H9 (cell line): ENCODE data around the gene NUP160. TPM values are rescaled to one million over a fixed set of nuclear protein-coding genes. Genes with fewer than 3 reads are reported as not detected.

Source experiments
- DNase-seq: peaks from one replicate; pipeline ENCODE4 v3.0.0-alpha.2; 2017
- H2AFZ ChIP-seq: one replicate; pipeline ENCODE4 v1.6.1; 2013; ENCODE audit warnings: mild to moderate bottlenecking, low read length, control low read depth, moderate library complexity
- H2AK5ac ChIP-seq: 2 replicates; pipeline ENCODE4 v1.6.1; 2013; ENCODE audit warnings: low read length, control low read depth, mixed read lengths; ENCODE audit not compliant: insufficient read length
- H2BK120ac ChIP-seq: one replicate; pipeline ENCODE4 v1.6.1; 2013; ENCODE audit warnings: low read depth, mild to moderate bottlenecking, low read length, control low read depth, inconsistent platforms; ENCODE audit not compliant: poor library complexity, severe bottlenecking
- H2BK12ac ChIP-seq: 2 replicates; pipeline ENCODE4 v1.6.1; 2013; ENCODE audit warnings: low read length, control low read depth, mixed read lengths, low read depth; ENCODE audit not compliant: insufficient read length
- H2BK15ac ChIP-seq: 2 replicates; pipeline ENCODE4 v1.6.1; 2013; ENCODE audit warnings: low read depth, low read length, control low read depth
- H2BK20ac ChIP-seq: one replicate; pipeline ENCODE4 v1.6.1; 2013; ENCODE audit warnings: low read depth, mild to moderate bottlenecking, low read length, control low read depth, inconsistent platforms; ENCODE audit not compliant: poor library complexity, severe bottlenecking
- H2BK5ac ChIP-seq: 2 replicates; pipeline ENCODE4 v1.6.1; 2013; ENCODE audit warnings: low read length, control low read depth, mixed read lengths; ENCODE audit not compliant: insufficient read length
- H3K14ac ChIP-seq: 2 replicates; pipeline ENCODE4 v1.6.1; 2013; ENCODE audit warnings: low read length, control low read depth; ENCODE audit not compliant: insufficient read depth
- H3K18ac ChIP-seq: 2 replicates; pipeline ENCODE4 v1.6.1; 2013; ENCODE audit warnings: low read depth, mild to moderate bottlenecking, mixed read lengths, low read length, control low read depth; ENCODE audit not compliant: insufficient read length
- H3K23ac ChIP-seq: 2 replicates; pipeline ENCODE4 v1.6.1; 2013; ENCODE audit warnings: low read length, control low read depth, mixed read lengths, low read depth; ENCODE audit not compliant: insufficient read length
- H3K23me2 ChIP-seq: 2 replicates; pipeline ENCODE4 v1.6.1; 2013; ENCODE audit warnings: low read depth, mild to moderate bottlenecking, mixed read lengths, low read length, control low read depth; ENCODE audit not compliant: insufficient read length, poor library complexity, severe bottlenecking
- H3K27ac ChIP-seq: 2 replicates; pipeline ENCODE4 v1.5.1; 2013; ENCODE audit warnings: low read length, control low read depth, mixed read lengths, low read depth; ENCODE audit not compliant: insufficient read length
- H3K27me3 ChIP-seq: 2 replicates; pipeline ENCODE4 v1.6.1; 2013; ENCODE audit warnings: low read length, control low read depth, inconsistent platforms; ENCODE audit not compliant: insufficient read depth
- H3K4ac ChIP-seq: 2 replicates; pipeline ENCODE4 v1.6.1; 2013; ENCODE audit warnings: low read depth, mild to moderate bottlenecking, control low read depth, inconsistent platforms, low read length, moderate library complexity
- H3K4me1 ChIP-seq: 2 replicates; pipeline ENCODE4 v1.6.1; 2013; ENCODE audit warnings: low read length, control low read depth, inconsistent platforms; ENCODE audit not compliant: insufficient read depth
- H3K4me2 ChIP-seq: 2 replicates; pipeline ENCODE4 v1.6.1; 2013; ENCODE audit warnings: low read length, control low read depth, mixed read lengths; ENCODE audit not compliant: insufficient read length, insufficient read depth
- H3K56ac ChIP-seq: 2 replicates; pipeline ENCODE4 v1.6.1; 2013; ENCODE audit warnings: low read depth, mild to moderate bottlenecking, mixed read lengths, low read length, control low read depth; ENCODE audit not compliant: insufficient read length
- H3K79me1 ChIP-seq: 2 replicates; pipeline ENCODE4 v1.6.1; 2013; ENCODE audit warnings: low read depth, mild to moderate bottlenecking, moderate library complexity, low read length, control low read depth, inconsistent platforms; ENCODE audit not compliant: insufficient read depth, poor library complexity, severe bottlenecking
- H3K79me2 ChIP-seq: 2 replicates; pipeline ENCODE4 v1.6.1; 2013; ENCODE audit warnings: low read length, control low read depth, inconsistent platforms; ENCODE audit not compliant: insufficient read depth
- H3K9ac ChIP-seq: 2 replicates; pipeline ENCODE4 v1.6.1; 2013; ENCODE audit warnings: low read length, control low read depth, mixed read lengths; ENCODE audit not compliant: insufficient read length; ENCODE audit errors: extremely low read depth
- H3K9me3 ChIP-seq: one replicate; pipeline ENCODE4 v1.6.1; 2013; ENCODE audit warnings: low read depth, low read length, inconsistent platforms; ENCODE audit not compliant: control insufficient read depth
- H3T11ph ChIP-seq: one replicate; pipeline ENCODE4 v1.6.1; 2013; ENCODE audit warnings: mild to moderate bottlenecking, low read length, control low read depth, inconsistent platforms
- H4K20me1 ChIP-seq: one replicate; pipeline ENCODE4 v1.6.1; 2013; ENCODE audit not compliant: control insufficient read depth, insufficient read length, insufficient read depth
- H4K5ac ChIP-seq: 2 replicates; pipeline ENCODE4 v1.6.1; 2013; ENCODE audit warnings: low read depth, mild to moderate bottlenecking, mixed read lengths, low read length, control low read depth; ENCODE audit not compliant: insufficient read length
- H4K8ac ChIP-seq: replicated peaks from 2 replicates; pipeline ENCODE4 v1.6.1; 2013; ENCODE audit warnings: low read length, control low read depth, mixed read lengths, low read depth; ENCODE audit not compliant: insufficient read length
- H4K91ac ChIP-seq: 2 replicates; pipeline ENCODE4 v1.6.1; 2013; ENCODE audit warnings: low read depth, mild to moderate bottlenecking, moderate library complexity, mixed read lengths, low read length, control low read depth; ENCODE audit not compliant: insufficient read length
- H3K27ac Mint-ChIP-seq, 3 experiments: 2 replicates in 2 of 3; 3 replicates in 1 of 3; pipeline ENCODE4 v1.8.0; 2020 to 2021; ENCODE audit warnings: mixed read lengths in 3 of 3, mild to moderate bottlenecking in 1 of 3, moderate library complexity in 1 of 3
- H3K27me3 Mint-ChIP-seq: 2 replicates; pipeline ENCODE4 v1.8.0; 2021; ENCODE audit warnings: low read depth, mild to moderate bottlenecking, moderate library complexity, mixed read lengths
- H3K36me3 Mint-ChIP-seq, 3 experiments: 2 replicates in 2 of 3; 3 replicates in 1 of 3; pipeline ENCODE4 v1.8.0; 2020 to 2021; ENCODE audit warnings: low read depth in 3 of 3, mixed read lengths in 3 of 3; ENCODE audit not compliant: insufficient read depth in 1 of 3
- H3K4me1 Mint-ChIP-seq, 2 experiments: 2 replicates each; pipeline ENCODE4 v1.8.0; 2020; ENCODE audit warnings: mixed read lengths in 2 of 2
- H3K4me3 Mint-ChIP-seq, 2 experiments: 2 replicates in 1 of 2; 3 replicates in 1 of 2; pipeline ENCODE4 v1.8.0; 2020 to 2021; ENCODE audit warnings: mild to moderate bottlenecking in 2 of 2, mixed read lengths in 2 of 2, moderate library complexity in 1 of 2
- H3K9me3 Mint-ChIP-seq, 2 experiments: 2 replicates in 1 of 2; 3 replicates in 1 of 2; pipeline ENCODE4 v1.8.0; 2020; ENCODE audit warnings: mild to moderate bottlenecking in 2 of 2, mixed read lengths in 2 of 2, moderate library complexity in 1 of 2
- WGBS: extraction: QIAGEN DNeasy Blood & Tissue Kit; methylation state at CpG from one replicate; pipeline ENCODE4 v1.1.7; 2013; ENCODE audit warnings: missing lambda C conversion rate, low lambda C conversion rate, mixed read lengths; ENCODE audit not compliant: insufficient read length; ENCODE audit errors: extremely low coverage; 5-methylcytosine and 5-hydroxymethylcytosine counted together
- total RNA-seq: library from RNA; stranded (reverse); gene quantifications from 2 replicates; pipeline ENCODE4 v1.2.1, GENCODE V29; 2021
- TF ChIP-seq, protein P1 (sequence below): fragments of 200-600 bp; sonication (generic); conservative IDR thresholded peaks from 3 replicates; pipeline ENCODE4 v1.8.0; 2021; ENCODE audit warnings: antibody characterized with exemption, mild to moderate bottlenecking

NUP160 gene
- total RNA-seq, 1 experiment from 2014 or later: 86.1 TPM

- H2BK15ac ChIP-seq: no peak overlapping the region
- H2BK5ac ChIP-seq: no peak overlapping the region
- H3K4ac ChIP-seq: no peak overlapping the region
- no peak overlapping the region for H3K18ac ChIP-seq
- H2BK20ac ChIP-seq: no peak overlapping the region
- H2AFZ ChIP-seq: no peak overlapping the region
- no peak overlapping the region for H3K56ac ChIP-seq
- no CpG with 5 or more reads among the region's 7 CpGs for WGBS
- no peak overlapping the region for H3K4me2 ChIP-seq
- H3K27ac ChIP-seq: no peak overlapping the region
- no peaks in the 10 kb centered on the region for H3K79me1 ChIP-seq
- no peak overlapping the region for H2AK5ac ChIP-seq
- no peaks in the 10 kb centered on the region for H3K9me3 ChIP-seq
- H3K14ac ChIP-seq: no peak overlapping the region
- Mint-ChIP-seq H3K27me3 (peaks cover 2% of the 10 kb centered on the region; the same call in 1 of the 2 replicates), H3K4me1 (no peaks in the 10 kb centered on the region), H3K27ac (no peak overlapping the region), H3K4me3 (no peak overlapping the region), H3K9me3 (peaks cover 19 to 28% of the 10 kb centered on the region in 2 experiments), H3K36me3 (peaks cover 0 to 5% (median 4%) of the 10 kb centered on the region in 3 experiments; a peak in 1 of 7 replicates)
- H4K5ac ChIP-seq: no peak overlapping the region
- no peaks in the 10 kb centered on the region for H3K79me2 ChIP-seq
- no peak overlapping the region for H4K8ac ChIP-seq
- no peak overlapping the region for H3T11ph ChIP-seq
- no peaks in the 10 kb centered on the region for H3K23me2 ChIP-seq
- TF ChIP-seq, protein P1, sequence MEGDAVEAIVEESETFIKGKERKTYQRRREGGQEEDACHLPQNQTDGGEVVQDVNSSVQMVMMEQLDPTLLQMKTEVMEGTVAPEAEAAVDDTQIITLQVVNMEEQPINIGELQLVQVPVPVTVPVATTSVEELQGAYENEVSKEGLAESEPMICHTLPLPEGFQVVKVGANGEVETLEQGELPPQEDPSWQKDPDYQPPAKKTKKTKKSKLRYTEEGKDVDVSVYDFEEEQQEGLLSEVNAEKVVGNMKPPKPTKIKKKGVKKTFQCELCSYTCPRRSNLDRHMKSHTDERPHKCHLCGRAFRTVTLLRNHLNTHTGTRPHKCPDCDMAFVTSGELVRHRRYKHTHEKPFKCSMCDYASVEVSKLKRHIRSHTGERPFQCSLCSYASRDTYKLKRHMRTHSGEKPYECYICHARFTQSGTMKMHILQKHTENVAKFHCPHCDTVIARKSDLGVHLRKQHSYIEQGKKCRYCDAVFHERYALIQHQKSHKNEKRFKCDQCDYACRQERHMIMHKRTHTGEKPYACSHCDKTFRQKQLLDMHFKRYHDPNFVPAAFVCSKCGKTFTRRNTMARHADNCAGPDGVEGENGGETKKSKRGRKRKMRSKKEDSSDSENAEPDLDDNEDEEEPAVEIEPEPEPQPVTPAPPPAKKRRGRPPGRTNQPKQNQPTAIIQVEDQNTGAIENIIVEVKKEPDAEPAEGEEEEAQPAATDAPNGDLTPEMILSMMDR: no peak
- no peaks in the 10 kb centered on the region; the same call in 1 of the 2 replicates for H3K4me1 ChIP-seq
- no peak overlapping the region for H4K91ac ChIP-seq
- no peak for DNase-seq
- H3K27me3 ChIP-seq: no peaks in the 10 kb centered on the region
- no peaks in the 10 kb centered on the region for H4K20me1 ChIP-seq
- no peak overlapping the region for H2BK120ac ChIP-seq
- no peak overlapping the region for H3K23ac ChIP-seq
- H3K9ac ChIP-seq: no peak overlapping the region
- no peak overlapping the region for H2BK12ac ChIP-seq
Measured at GRCh38 chr11:47896199-47896598, 48.0 kb upstream of the NUP160 start.
